ENCODE data around the gene CYB5A.

Gene CYB5A

GRCh38 chr18:74249181-74249968, 42.4 kb downstream of the CYB5A start:
- in situ Hi-C loops (cut with MboI; ENCODE audit: low sequenced_read_pairs), result no loop called here

- in situ Hi-C loops (cut with MboI; ENCODE audit: low sequenced_read_pairs), result no loop called here
Measured at GRCh38 chr18:74248595-74248994, 43.2 kb downstream of the CYB5A start.

DNA sequence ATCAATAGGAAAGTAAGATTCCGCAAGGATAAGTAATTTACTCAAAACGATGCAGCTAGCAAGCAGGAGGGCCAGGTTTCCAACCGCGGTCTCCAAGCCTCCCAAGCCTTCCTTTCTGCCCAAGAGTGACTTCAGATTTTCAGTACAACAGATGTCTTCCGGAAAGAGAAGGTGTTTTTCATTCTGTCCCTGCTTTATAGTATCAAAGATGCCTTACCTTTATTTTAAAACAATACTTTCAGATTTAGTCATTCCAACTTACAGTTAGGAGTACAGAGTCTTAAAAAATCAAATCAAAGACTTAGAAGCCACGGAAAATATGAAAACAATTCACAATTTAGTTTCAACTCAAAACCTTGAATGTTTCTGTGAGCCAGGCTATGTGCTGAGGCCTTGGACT, 43.6 kb downstream of the CYB5A start:
- in situ Hi-C loops (cut with MboI; ENCODE audit: low sequenced_read_pairs), result no loop called here

GRCh38 chr18:74244554-74244953, 47.2 kb downstream of the CYB5A start:
- in situ Hi-C loops (cut with MboI; ENCODE audit: low sequenced_read_pairs), result no loop called here

GRCh38 chr18:74243127-74243526, 48.6 kb downstream of the CYB5A start:
- in situ Hi-C loops (cut with MboI; ENCODE audit: low sequenced_read_pairs), result no loop called here

GRCh38 chr18:74242438-74243096, 49.2 kb downstream of the CYB5A start:
- in situ Hi-C loops (cut with MboI; ENCODE audit: low sequenced_read_pairs), result no loop called here

- in situ Hi-C loops (cut with MboI; ENCODE audit: low sequenced_read_pairs), result no loop called here
Measured at GRCh38 chr18:74241970-74242369, 49.8 kb downstream of the CYB5A start.

DNA sequence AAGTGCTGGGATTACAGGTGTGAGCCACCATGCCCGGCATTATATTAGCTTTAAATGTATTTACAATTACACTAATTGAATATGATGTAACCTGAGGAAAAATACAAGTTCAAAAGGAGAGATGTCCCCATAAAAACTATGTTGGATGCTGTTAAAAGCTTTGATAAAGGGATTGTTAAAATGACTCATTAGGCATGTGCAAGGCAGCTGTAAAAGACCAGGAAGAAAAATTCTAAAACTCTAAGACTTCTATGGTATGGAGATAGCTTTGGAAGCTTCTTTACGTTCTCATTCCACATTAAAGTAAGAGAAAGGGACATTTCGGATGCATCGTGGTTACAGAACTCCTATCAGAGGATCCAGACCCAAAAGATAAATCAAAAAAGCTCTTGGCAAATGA, 50.3 kb downstream of the CYB5A start:
- in situ Hi-C loops (cut with MboI; ENCODE audit: low sequenced_read_pairs), result no loop called here

- in situ Hi-C loops (cut with MboI; ENCODE audit: low sequenced_read_pairs), result no loop called here
Measured at GRCh38 chr18:74239567-74239966, 52.2 kb downstream of the CYB5A start.

DNA sequence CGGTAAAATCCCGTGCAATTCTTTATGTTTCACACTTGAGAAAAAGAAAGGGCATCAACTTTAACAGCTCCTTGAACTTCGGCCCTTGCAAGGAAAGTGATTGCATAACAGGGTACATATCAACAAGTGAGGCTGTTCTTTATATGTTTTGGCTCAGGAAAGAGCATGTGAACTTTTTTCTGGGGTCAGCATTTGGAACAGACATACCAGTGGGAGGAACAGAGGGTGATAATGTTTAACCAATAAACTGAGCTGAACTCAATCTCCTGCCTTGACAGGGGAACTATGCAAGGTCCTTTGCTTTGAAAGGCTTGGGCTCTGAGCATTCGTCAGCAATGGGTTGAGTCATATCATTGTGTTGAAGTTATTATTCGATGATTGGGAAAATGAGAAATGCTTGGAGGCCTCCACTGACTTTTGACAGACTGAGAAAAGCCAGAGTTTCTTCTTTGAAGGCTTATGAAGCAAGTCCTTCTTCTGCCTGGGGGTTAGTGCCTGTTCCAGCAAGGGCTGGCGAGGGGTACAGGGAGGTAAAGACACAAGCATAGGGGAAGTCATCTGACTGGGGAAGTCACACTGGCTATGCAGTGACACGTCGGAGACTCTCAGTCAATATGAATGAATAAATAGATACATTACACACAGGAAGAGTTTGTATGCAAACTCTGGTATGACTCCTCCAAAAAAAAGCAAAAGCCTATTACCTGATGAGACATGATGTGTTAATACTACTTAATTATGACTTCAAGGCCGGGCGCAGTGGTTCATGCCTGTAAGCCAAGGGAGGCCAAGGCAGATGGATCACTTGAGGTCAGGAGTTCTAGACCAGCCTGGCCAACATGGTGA, 57.2 kb downstream of the CYB5A start:
- in situ Hi-C loops (cut with MboI; ENCODE audit: low sequenced_read_pairs), result no loop called here

GRCh38 chr18:74233933-74234325, 57.8 kb downstream of the CYB5A start:
- in situ Hi-C loops (cut with MboI; ENCODE audit: low sequenced_read_pairs), result no loop called here

GRCh38 chr18:74230922-74231714, 60.6 kb downstream of the CYB5A start:
- in situ Hi-C loops (cut with MboI; ENCODE audit: low sequenced_read_pairs), result no loop called here

DNA sequence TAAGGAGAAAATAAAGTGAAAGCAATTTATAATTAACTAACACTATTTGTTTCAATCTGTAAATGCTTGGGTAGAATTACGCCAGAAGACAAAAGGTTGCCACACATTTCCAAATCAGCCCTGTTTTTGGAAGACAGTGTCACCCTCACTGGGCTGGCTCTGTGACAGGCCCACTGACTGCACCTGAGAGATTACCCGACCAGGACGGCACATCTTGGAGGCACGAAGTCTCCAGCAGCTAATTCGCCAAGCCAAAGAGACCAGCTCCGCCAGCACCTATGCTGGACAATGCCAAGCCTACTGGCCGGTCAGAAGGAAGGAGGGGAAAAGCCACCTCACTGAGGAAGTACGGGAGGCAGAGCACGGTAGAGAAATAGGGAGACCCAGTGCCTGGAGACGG, 61.9 kb downstream of the CYB5A start:
- in situ Hi-C loops (cut with MboI; ENCODE audit: low sequenced_read_pairs), result no loop called here

GRCh38 chr18:74229005-74229404, 62.8 kb downstream of the CYB5A start:
- in situ Hi-C loops (cut with MboI; ENCODE audit: low sequenced_read_pairs), result no loop called here

- in situ Hi-C loops (cut with MboI; ENCODE audit: low sequenced_read_pairs), result no loop called here
Measured at GRCh38 chr18:74228312-74228711, 63.5 kb downstream of the CYB5A start.

GRCh38 chr18:74226666-74227065, 65.1 kb downstream of the CYB5A start:
- in situ Hi-C loops (cut with MboI; ENCODE audit: low sequenced_read_pairs), result no loop called here

DNA sequence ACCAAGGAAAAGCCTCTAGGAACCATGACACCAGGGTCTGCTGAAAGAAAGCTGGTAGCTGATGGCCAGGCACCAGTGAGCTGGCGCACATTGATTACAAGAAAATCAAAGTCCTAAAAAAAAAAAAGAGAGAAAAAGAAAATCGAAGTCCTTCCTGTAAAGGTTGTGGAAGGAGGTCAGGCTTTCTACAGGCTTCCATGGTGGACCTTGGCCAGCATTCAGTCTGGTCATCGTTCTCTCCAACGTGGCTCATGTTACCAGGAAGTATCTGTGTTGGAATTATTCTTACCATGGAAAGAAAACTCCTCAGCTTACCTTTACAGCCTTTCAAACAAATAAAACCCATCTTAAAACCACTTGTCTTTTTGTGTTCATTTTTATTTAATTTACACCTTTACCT, 65.6 kb downstream of the CYB5A start:
- in situ Hi-C loops (cut with MboI; ENCODE audit: low sequenced_read_pairs), result no loop called here

- in situ Hi-C loops (cut with MboI; ENCODE audit: low sequenced_read_pairs), result no loop called here
Measured at GRCh38 chr18:74225193-74225840, 66.4 kb downstream of the CYB5A start.

DNA sequence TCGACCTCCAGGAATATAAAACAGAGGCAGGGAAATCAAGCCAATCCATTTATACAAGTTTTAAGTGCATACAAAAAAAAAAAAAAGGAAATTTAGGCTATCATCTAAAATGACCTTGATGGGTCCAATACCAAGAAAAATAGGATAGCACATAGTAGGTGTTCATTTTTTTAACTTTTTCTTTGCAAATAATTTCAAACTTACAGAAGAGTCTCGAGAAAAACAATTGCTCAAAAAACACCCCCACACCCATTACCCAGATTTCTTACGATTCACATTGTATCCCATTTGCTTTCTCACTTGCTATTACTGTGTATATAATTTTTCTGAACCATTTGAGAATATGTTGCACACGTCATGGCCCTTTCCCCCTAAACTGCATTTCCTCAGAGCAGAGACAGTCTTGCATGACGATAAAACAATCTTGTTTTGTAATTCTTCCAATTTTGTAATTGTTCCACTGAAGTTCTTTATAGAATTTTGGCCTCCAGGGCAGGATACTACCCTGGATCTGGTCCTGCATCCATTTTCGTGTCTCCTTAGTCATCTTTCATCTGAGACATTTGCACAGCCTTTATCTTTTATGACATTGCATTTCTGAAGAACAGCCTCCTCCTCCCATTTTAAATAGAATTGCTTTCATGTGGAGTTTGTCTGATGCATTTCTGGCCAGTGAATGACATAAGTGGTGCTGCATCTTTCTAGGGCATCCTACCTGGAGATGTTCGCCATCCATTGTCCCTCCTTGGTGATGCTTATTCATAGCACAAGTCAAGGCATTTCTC, 68.9 kb downstream of the CYB5A start:
- in situ Hi-C loops (cut with MboI; ENCODE audit: low sequenced_read_pairs), result no loop called here

DNA sequence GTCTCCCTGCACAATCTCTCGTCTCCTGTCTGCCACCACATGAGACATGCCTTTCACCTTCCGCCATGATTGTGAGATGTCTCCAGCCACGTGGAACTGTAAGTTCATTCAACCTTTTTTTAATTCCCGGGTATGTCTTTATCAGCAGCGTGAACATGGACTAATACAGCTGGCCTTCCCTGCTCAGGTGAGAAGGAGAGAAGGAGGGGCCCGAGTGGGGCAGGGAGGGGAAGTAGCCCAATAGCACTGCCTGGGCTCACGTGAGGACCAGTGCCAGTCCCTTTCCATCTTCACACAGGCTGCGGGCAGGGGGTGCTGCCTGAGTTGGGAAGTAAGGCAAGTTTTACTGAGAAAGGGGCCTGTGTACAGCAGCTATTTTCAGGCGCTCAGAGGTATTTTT, 70.7 kb downstream of the CYB5A start:
- in situ Hi-C loops (cut with MboI; ENCODE audit: low sequenced_read_pairs), result no loop called here
